SK-N-SH (cell line): ENCODE measurements around the gene SF3A2. TPM values are rescaled to one million over a fixed set of nuclear protein-coding genes. Genes with fewer than 3 reads are reported as not detected.

Source experiments
- CTCF ChIA-PET: fragments of 300-600, 350-600 bp; formaldehyde crosslinking; extraction: SDS; loops from one replicate; lab custom pipeline; 2021; lab: Yijun Ruan, JAX
- POLR2A ChIA-PET: fragments of 350-600 bp; sonication (Branson Sonifier 250); formaldehyde crosslinking; extraction: SDS; loops from one replicate; lab custom pipeline; 2020; ENCODE audit warnings: antibody characterized with exemption, inconsistent platforms; lab: Yijun Ruan, JAX
- DNase-seq: peaks from one replicate; pipeline ENCODE4 v3.0.0; 2012
- H2AFZ ChIP-seq: fragments of 200-600 bp; sonication (generic); 2 replicates; pipeline ENCODE4 v1.8.1; 2016; ENCODE audit warnings: antibody characterized with exemption, mild to moderate bottlenecking, low read depth
- H3F3A ChIP-seq: fragments of 200-600 bp; sonication (generic); replicated peaks from 2 replicates; pipeline ENCODE3; 2016; ENCODE audit warnings: antibody characterized with exemption, mild to moderate bottlenecking; ENCODE audit not compliant: insufficient read depth
- H3K27ac ChIP-seq, 2 experiments: fragments of 200-500 bp in 1 of 2; fragments of 200-600 bp in 1 of 2; sonication (Bioruptor generic) in 1 of 2; sonication (generic), shearing (Covaris generic) in 1 of 2; 2 replicates each; pipeline versions ENCODE4 v1.5.1 to v1.6.1; 2014 to 2016; ENCODE audit warnings: low read depth in 2 of 2, inconsistent platforms in 1 of 2, low read length in 1 of 2, mild to moderate bottlenecking in 1 of 2, mixed read lengths in 1 of 2
- H3K27me3 ChIP-seq: fragments of 200-600 bp; sonication (generic), shearing (Covaris generic); 2 replicates; pipeline ENCODE4 v1.6.1; 2016; ENCODE audit warnings: mixed run types; ENCODE audit not compliant: insufficient read depth
- H3K36me3 ChIP-seq, 2 experiments: fragments of 200-500 bp in 1 of 2; fragments of 200-600 bp in 1 of 2; sonication (Bioruptor generic) in 1 of 2; sonication (generic) in 1 of 2; replicated peaks in 1 of 2; 2 replicates each; pipeline versions ENCODE3 to v1.5.1; 2014 to 2016; ENCODE audit warnings: low read length in 1 of 2, mild to moderate bottlenecking in 1 of 2; ENCODE audit not compliant: insufficient read depth in 2 of 2, control insufficient read depth in 1 of 2
- H3K4me1 ChIP-seq, 2 experiments: fragments of 200-500 bp in 1 of 2; fragments of 200-600 bp in 1 of 2; sonication (Bioruptor generic) in 1 of 2; sonication (generic), shearing (Covaris generic) in 1 of 2; 2 replicates each; pipeline versions ENCODE4 v1.5.1 to v1.6.1; 2014 to 2016; ENCODE audit warnings: low read depth in 1 of 2, low read length in 1 of 2, mixed run types in 1 of 2; ENCODE audit not compliant: insufficient read depth in 2 of 2, control insufficient read depth in 1 of 2
- H3K4me2 ChIP-seq: fragments of 200-600 bp; sonication (generic), shearing (Covaris generic); 2 replicates; pipeline ENCODE4 v1.6.1; 2017; ENCODE audit warnings: mixed run types
- H3K4me3 ChIP-seq, 2 experiments: fragments of 200-500 bp in 1 of 2; fragments of 200-600 bp in 1 of 2; sonication (Bioruptor generic) in 1 of 2; sonication (generic), shearing (Covaris generic) in 1 of 2; 2 replicates each; pipeline versions ENCODE4 v1.5.1 to v1.8.1; 2014 to 2016; ENCODE audit warnings: low read depth in 2 of 2, inconsistent platforms in 1 of 2, low read length in 1 of 2, mild to moderate bottlenecking in 1 of 2, mixed read lengths in 1 of 2, moderate library complexity in 1 of 2
- H3K79me2 ChIP-seq: fragments of 200-600 bp; sonication (generic); 2 replicates; pipeline ENCODE4 v1.8.1; 2017; ENCODE audit warnings: mild to moderate bottlenecking; ENCODE audit not compliant: insufficient read depth
- H3K9ac ChIP-seq: fragments of 200-600 bp; sonication (generic); 2 replicates; pipeline ENCODE4 v1.6.1; 2017; ENCODE audit warnings: mixed run types
- H3K9me2 ChIP-seq: fragments of 200-600 bp; sonication (generic); 2 replicates; pipeline ENCODE4 v1.6.1; 2017; ENCODE audit warnings: mixed run types
- H3K9me3 ChIP-seq: fragments of 200-600 bp; sonication (generic); 2 replicates; pipeline ENCODE4 v1.6.1; 2017; ENCODE audit warnings: mixed run types, mild to moderate bottlenecking, moderate library complexity
- H4K20me1 ChIP-seq: fragments of 200-600 bp; sonication (generic); 2 replicates; pipeline ENCODE4 v1.6.1; 2017; ENCODE audit warnings: mild to moderate bottlenecking, mixed run types; ENCODE audit not compliant: insufficient read depth
- EP300 ChIP-seq, 2 experiments: IDR thresholded peaks; 2 replicates each; pipeline versions ENCODE4 v1.4.0 to v1.6.1; 2012; ENCODE audit warnings: borderline replicate concordance in 1 of 2, low read depth in 1 of 2, low read length in 1 of 2
- FOXM1 ChIP-seq: IDR thresholded peaks from 2 replicates; pipeline ENCODE4 v1.4.0; 2012; ENCODE audit warnings: low read depth, mild to moderate bottlenecking
- GABPA ChIP-seq: IDR thresholded peaks from 2 replicates; pipeline ENCODE4 v1.4.0; 2012; ENCODE audit warnings: low read depth, mild to moderate bottlenecking
- JUND ChIP-seq: IDR thresholded peaks from 2 replicates; pipeline ENCODE4 v1.4.0; 2012
- NFIC ChIP-seq: IDR thresholded peaks from 2 replicates; pipeline ENCODE4 v1.4.0; 2012; ENCODE audit warnings: borderline replicate concordance
- NRF1 ChIP-seq: IDR thresholded peaks from 2 replicates; pipeline ENCODE4 v1.6.1; 2012; ENCODE audit warnings: low read depth, mild to moderate bottlenecking, low read length
- RXRA ChIP-seq: IDR thresholded peaks from 2 replicates; pipeline ENCODE4 v1.4.0; 2012; ENCODE audit warnings: low read depth, mild to moderate bottlenecking, borderline replicate concordance
- SIN3A ChIP-seq: IDR thresholded peaks from 2 replicates; pipeline ENCODE4 v1.6.1; 2012; ENCODE audit warnings: low read depth, mild to moderate bottlenecking, low read length, moderate library complexity, borderline replicate concordance
- TEAD4 ChIP-seq: IDR thresholded peaks from 2 replicates; pipeline ENCODE4 v1.4.0; 2012; ENCODE audit warnings: mild to moderate bottlenecking, borderline replicate concordance; ENCODE audit not compliant: insufficient read depth
- YY1 ChIP-seq: IDR thresholded peaks from 2 replicates; pipeline ENCODE4 v1.4.0; 2012; ENCODE audit warnings: low read depth, mild to moderate bottlenecking
- WGBS: methylation state at CpG from one replicate; pipeline ENCODE4 v1.1.6; 2017; ENCODE audit warnings: low lambda C conversion rate; 5-methylcytosine and 5-hydroxymethylcytosine counted together
- polyA plus RNA-seq, 3 experiments: library from polyadenylated mRNA; depleted of rRNA; stranded (reverse); fragments of >200 nt; gene quantifications; 2 replicates each; pipeline ENCODE4 v1.2.3, GENCODE V29; 2012
- TF ChIP-seq, protein P1 (sequence below): IDR thresholded peaks from 2 replicates; pipeline ENCODE4 v1.4.0; 2012; ENCODE audit warnings: low read depth, borderline replicate concordance
- TF ChIP-seq, protein P2 (sequence below): IDR thresholded peaks from 2 replicates; pipeline ENCODE4 v1.4.0; 2012; ENCODE audit warnings: low read depth, borderline replicate concordance
- TF ChIP-seq, protein P3 (sequence below): IDR thresholded peaks from 2 replicates; pipeline ENCODE4 v1.6.1; 2012; ENCODE audit warnings: mild to moderate bottlenecking, low read depth, low read length, moderate library complexity
- TF ChIP-seq, protein P4 (sequence below): fragments of 150-350 bp; IDR thresholded peaks from 2 replicates; pipeline ENCODE4 v1.6.1; 2017; ENCODE audit warnings: antibody characterized with exemption, low read length, low read depth, borderline replicate concordance

SF3A2 gene
- polyA plus RNA-seq, 1 of the 3 experiments (the other 2 are of a cell fraction) = 55.8 TPM

DNA sequence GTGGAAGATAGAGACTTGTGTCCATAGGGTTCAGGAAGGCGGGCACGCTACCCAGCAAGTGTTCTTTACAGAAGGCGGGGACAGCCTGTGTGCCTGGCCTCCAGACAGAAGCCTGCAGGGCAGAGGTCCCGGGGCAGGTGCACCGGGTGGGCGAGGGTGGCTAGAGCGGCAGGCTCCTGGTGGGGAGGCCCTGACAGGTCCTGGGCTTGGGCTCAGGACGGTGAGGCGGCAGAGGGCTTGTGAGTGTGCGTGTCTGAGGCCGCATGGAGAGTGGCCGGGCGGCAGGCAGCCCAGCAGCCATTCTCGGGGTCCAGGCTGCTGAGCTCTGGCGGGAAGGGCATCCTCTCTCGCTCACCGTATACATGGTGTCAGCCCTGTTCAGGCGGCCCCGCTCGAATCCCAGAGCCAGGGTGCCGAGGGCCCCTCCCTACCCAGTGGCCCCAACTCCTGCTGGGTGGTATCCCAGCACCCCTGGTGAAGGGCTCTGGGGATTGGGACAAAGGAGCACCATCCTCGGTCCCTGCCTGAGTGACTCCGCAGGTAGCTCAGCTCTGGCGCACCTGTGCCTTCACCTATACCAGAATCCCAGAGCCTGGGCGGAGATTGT lies 9.5 kb downstream of the SF3A2 start:
- 99% methylated on average over 14 of the region's 25 CpGs for WGBS
- Histone ChIP-seq H3K27me3 (no peaks in the 10 kb centered on the region), H3K9me2 (no peaks in the 10 kb centered on the region), H3F3A (peaks cover 10% of the 10 kb centered on the region), H3K4me2 (no peak overlapping the region), H3K4me1 (peaks cover 6 to 56% of the 10 kb centered on the region in 2 experiments; a peak in 2 of 4 replicates), H3K27ac (peak overlapping the region in 1 of 2 experiments; percentile 35; a peak in 1 of 4 replicates), H3K4me3 (no peak overlapping the region), H2AFZ (no peak overlapping the region), H4K20me1 (peaks cover 50% of the 10 kb centered on the region), H3K36me3 (peaks cover 22 to 66% of the 10 kb centered on the region in 2 experiments), H3K79me2 (peaks cover 49% of the 10 kb centered on the region), H3K9me3 (no peaks in the 10 kb centered on the region), H3K9ac (no peak overlapping the region)
- DNase-seq = no peak
- TF ChIP-seq, protein P1, sequence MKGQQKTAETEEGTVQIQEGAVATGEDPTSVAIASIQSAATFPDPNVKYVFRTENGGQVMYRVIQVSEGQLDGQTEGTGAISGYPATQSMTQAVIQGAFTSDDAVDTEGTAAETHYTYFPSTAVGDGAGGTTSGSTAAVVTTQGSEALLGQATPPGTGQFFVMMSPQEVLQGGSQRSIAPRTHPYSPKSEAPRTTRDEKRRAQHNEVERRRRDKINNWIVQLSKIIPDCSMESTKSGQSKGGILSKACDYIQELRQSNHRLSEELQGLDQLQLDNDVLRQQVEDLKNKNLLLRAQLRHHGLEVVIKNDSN = no peak
- TF ChIP-seq, protein P2, sequence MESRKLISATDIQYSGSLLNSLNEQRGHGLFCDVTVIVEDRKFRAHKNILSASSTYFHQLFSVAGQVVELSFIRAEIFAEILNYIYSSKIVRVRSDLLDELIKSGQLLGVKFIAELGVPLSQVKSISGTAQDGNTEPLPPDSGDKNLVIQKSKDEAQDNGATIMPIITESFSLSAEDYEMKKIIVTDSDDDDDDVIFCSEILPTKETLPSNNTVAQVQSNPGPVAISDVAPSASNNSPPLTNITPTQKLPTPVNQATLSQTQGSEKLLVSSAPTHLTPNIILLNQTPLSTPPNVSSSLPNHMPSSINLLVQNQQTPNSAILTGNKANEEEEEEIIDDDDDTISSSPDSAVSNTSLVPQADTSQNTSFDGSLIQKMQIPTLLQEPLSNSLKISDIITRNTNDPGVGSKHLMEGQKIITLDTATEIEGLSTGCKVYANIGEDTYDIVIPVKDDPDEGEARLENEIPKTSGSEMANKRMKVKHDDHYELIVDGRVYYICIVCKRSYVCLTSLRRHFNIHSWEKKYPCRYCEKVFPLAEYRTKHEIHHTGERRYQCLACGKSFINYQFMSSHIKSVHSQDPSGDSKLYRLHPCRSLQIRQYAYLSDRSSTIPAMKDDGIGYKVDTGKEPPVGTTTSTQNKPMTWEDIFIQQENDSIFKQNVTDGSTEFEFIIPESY = no peak
- TF ChIP-seq, protein P3, sequence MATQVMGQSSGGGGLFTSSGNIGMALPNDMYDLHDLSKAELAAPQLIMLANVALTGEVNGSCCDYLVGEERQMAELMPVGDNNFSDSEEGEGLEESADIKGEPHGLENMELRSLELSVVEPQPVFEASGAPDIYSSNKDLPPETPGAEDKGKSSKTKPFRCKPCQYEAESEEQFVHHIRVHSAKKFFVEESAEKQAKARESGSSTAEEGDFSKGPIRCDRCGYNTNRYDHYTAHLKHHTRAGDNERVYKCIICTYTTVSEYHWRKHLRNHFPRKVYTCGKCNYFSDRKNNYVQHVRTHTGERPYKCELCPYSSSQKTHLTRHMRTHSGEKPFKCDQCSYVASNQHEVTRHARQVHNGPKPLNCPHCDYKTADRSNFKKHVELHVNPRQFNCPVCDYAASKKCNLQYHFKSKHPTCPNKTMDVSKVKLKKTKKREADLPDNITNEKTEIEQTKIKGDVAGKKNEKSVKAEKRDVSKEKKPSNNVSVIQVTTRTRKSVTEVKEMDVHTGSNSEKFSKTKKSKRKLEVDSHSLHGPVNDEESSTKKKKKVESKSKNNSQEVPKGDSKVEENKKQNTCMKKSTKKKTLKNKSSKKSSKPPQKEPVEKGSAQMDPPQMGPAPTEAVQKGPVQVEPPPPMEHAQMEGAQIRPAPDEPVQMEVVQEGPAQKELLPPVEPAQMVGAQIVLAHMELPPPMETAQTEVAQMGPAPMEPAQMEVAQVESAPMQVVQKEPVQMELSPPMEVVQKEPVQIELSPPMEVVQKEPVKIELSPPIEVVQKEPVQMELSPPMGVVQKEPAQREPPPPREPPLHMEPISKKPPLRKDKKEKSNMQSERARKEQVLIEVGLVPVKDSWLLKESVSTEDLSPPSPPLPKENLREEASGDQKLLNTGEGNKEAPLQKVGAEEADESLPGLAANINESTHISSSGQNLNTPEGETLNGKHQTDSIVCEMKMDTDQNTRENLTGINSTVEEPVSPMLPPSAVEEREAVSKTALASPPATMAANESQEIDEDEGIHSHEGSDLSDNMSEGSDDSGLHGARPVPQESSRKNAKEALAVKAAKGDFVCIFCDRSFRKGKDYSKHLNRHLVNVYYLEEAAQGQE = no peak
- TF ChIP-seq TEAD4 = no peak
- TF ChIP-seq EP300 (IDR thresholded peaks at IDR 0.05; ENCODE audit: borderline replicate concordance in 1 of 2, low read depth in 1 of 2, low read length in 1 of 2) = no peak
- ChIA-PET CTCF (interaction anchor here (1.8 to 10.4 kb wide), 4 partner anchors 9 to 70 kb away, joined by 6 to 121 read pairs (median 50); no protein-coding TSS in a partner anchor), POLR2A (no interaction called here)

DNA sequence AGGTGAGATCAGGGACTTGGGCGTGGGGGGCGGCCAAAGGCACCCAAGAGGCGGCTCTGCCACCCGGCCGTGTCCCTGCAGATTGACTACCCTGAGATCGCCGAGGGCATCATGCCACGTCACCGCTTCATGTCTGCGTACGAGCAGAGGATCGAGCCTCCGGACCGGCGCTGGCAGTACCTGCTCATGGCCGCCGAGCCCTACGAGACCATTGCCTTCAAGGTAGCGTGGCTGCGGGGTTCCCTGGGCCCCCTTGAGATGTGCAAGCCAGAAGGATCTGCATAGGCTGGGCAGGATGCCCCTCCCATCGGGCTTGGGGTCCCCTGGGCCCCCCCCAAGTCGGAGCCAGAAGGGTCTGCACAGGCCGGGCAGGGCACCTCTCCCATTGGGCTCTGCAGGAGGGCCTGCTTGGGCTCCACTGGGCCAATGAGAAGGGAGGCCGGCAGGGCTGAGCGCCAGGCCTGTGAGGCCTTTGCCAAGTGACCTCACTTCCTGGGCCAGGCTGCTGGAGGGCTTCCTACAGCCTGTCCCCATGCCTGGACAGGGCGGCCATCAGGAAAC lies 10.3 kb downstream of the SF3A2 start:
- H3K27me3 ChIP-seq = no peaks in the 10 kb centered on the region
- no peaks in the 10 kb centered on the region for H3K9me3 ChIP-seq
- peaks cover 6 to 48% of the 10 kb centered on the region in 2 experiments; a peak in 2 of 4 replicates for H3K4me1 ChIP-seq
- no peak overlapping the region for H3K9ac ChIP-seq
- no peak overlapping the region for H3K4me2 ChIP-seq
- H3F3A ChIP-seq = peaks cover 10% of the 10 kb centered on the region
- peak; percentile 49 for DNase-seq
- ChIA-PET POLR2A (no interaction called here), CTCF (interaction anchor here (1.8 to 10.4 kb wide), 4 partner anchors 8 to 69 kb away, joined by 6 to 121 read pairs (median 50); no protein-coding TSS in a partner anchor)
- TF ChIP-seq NFIC = peak; percentile 70
- TF ChIP-seq FOXM1 = no peak
- TF ChIP-seq SIN3A = no peak
- TF ChIP-seq TEAD4 = no peak
- TF ChIP-seq EP300 (IDR thresholded peaks at IDR 0.05; ENCODE audit: borderline replicate concordance in 1 of 2, low read depth in 1 of 2, low read length in 1 of 2) = no peak
- no peak for TF ChIP-seq JUND
- TF ChIP-seq YY1 = no peak
- TF ChIP-seq GABPA = peak; percentile 47; the same call in 1 of the 2 replicates
- no peak for TF ChIP-seq RXRA
- TF ChIP-seq, protein P4, sequence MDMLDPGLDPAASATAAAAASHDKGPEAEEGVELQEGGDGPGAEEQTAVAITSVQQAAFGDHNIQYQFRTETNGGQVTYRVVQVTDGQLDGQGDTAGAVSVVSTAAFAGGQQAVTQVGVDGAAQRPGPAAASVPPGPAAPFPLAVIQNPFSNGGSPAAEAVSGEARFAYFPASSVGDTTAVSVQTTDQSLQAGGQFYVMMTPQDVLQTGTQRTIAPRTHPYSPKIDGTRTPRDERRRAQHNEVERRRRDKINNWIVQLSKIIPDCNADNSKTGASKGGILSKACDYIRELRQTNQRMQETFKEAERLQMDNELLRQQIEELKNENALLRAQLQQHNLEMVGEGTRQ = no peak
- TF ChIP-seq NRF1 = no peak
- H3K36me3 ChIP-seq = peaks cover 22 to 66% of the 10 kb centered on the region in 2 experiments
- no peaks in the 10 kb centered on the region for H3K9me2 ChIP-seq
- H3K4me3 ChIP-seq = no peak overlapping the region
- H2AFZ ChIP-seq = no peak overlapping the region
- peaks cover 43% of the 10 kb centered on the region for H4K20me1 ChIP-seq
- WGBS = 91% methylated on average over 18 of the region's 26 CpGs
- H3K27ac ChIP-seq = peak overlapping the region; percentile 45 to 47; a peak in 3 of 4 replicates
- peaks cover 41% of the 10 kb centered on the region for H3K79me2 ChIP-seq
